H1 (cell line): ENCODE results near the gene KLRC3.

Experiments
- SUZ12 ChIP-seq: fragments of 200-600 bp; sonication (generic); IDR thresholded peaks from 2 replicates; pipeline ENCODE4 v1.6.1; 2012; ENCODE audit warnings: mild to moderate bottlenecking, inconsistent platforms, low read length, moderate library complexity, mixed read lengths
- TF ChIP-seq, protein P1 (sequence below): IDR thresholded peaks from 2 replicates; pipeline ENCODE4 v1.6.1; 2012; ENCODE audit warnings: inconsistent platforms

DNA sequence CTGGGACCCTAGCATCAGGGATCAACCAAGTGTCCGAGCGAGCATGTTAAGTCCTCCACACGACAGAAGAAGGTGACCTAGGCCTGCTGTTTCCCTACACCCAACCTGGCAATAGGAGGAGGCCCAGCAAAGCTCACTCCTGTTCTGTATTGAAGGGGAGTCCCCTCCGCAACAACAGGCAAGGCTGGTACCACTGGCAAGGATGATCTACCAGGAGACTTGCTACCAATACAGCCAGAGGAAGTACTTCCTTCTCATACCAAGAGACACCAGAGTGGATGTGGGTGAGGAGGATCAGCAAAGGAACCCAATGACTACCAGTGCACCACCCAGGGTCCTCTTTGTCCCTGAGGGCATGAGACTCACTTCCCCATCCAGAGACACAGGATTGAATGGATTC lies 27.8 kb upstream of the KLRC3 start:
- TF ChIP-seq, protein P1, sequence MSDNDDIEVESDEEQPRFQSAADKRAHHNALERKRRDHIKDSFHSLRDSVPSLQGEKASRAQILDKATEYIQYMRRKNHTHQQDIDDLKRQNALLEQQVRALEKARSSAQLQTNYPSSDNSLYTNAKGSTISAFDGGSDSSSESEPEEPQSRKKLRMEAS, result no peak
- no peak for TF ChIP-seq SUZ12
